ENCODE data around the gene SAMMSON.

SAMMSON gene

DNA sequence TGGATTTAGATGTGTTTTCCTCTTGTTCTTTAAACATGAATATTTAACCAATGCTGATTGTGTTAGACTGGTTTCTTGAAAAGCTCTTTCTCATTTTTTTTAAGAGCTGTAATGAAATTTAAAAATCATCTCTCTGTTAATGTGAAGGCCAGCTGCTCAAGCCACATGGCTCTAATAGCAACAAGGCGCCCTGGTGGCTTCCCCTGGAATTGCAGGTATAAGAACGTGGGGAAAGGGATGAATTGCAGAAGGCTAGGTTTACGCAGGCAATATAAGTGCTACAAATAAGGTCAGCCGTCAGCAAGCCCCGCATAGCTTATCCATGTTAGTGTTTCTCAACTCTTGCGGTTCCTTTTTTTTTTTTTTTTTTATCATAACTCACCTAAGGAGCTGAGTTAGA, 108.5 kb downstream of the SAMMSON start:
- Histone ChIP-seq H3K9me3 (ENCODE audit: control insufficient read depth in 1 of 2, low read length in 2 of 2) (no peaks in the 10 kb centered on the region), H3K27me3 (ENCODE audit: control insufficient read depth in 1 of 2, insufficient read depth in 2 of 2, low read length in 2 of 2) (no peaks in the 10 kb centered on the region), H3K9ac (ENCODE audit: low read depth in 1 of 2, low read length in 2 of 2) (no peak overlapping the region), H3K27ac (ENCODE audit: low read depth, low read length) (no peak overlapping the region), H3K36me3 (ENCODE audit: control insufficient read depth in 1 of 2, insufficient read depth in 2 of 2, low read length in 2 of 2) (no peaks in the 10 kb centered on the region), H3K4me3 (ENCODE audit: low read depth in 1 of 2, low read length in 2 of 2) (no peak overlapping the region), H3K4me1 (ENCODE audit: control insufficient read depth in 1 of 2, insufficient read depth in 2 of 2, low read length in 2 of 2) (no peaks in the 10 kb centered on the region)

- no peak overlapping the region for H3K27ac ChIP-seq (ENCODE audit: low read depth, low read length)
- H3K36me3 ChIP-seq (ENCODE audit: control insufficient read depth in 1 of 2, insufficient read depth in 2 of 2, low read length in 2 of 2): no peaks in the 10 kb centered on the region
- H3K27me3 ChIP-seq (ENCODE audit: control insufficient read depth in 1 of 2, insufficient read depth in 2 of 2, low read length in 2 of 2): no peaks in the 10 kb centered on the region
- H3K4me1 ChIP-seq (ENCODE audit: control insufficient read depth in 1 of 2, insufficient read depth in 2 of 2, low read length in 2 of 2): no peaks in the 10 kb centered on the region
- no peaks in the 10 kb centered on the region for H3K9me3 ChIP-seq (ENCODE audit: control insufficient read depth in 1 of 2, low read length in 2 of 2)
- H3K4me3 ChIP-seq (ENCODE audit: low read depth in 1 of 2, low read length in 2 of 2): no peak overlapping the region
- H3K9ac ChIP-seq (ENCODE audit: low read depth in 1 of 2, low read length in 2 of 2): no peak overlapping the region
These were observed 109.0 kb downstream of the SAMMSON start for GRCh38 chr3:70108546-70108945.

DNA sequence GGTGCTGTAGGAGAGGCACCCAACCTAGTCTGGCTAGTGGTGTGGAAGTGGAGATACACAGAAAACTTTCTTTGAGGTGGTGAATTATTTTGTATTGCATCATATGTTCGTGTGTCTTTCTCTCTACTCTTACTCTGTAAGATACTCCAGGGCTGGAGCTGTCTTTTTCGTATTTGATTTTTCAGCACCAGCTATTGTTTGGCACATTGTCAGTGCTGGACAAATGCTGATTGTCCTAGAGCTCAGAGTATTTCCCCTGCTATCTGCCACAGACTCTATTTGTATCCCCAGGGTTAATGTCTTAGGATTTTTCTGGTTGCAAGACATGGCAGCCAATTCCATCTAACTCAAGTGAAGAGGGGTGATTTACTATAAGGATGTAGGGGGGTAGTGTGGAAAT, 110.5 kb downstream of the SAMMSON start:
- no peaks in the 10 kb centered on the region for H3K27me3 ChIP-seq (ENCODE audit: control insufficient read depth in 1 of 2, insufficient read depth in 2 of 2, low read length in 2 of 2)
- H3K4me1 ChIP-seq (ENCODE audit: control insufficient read depth in 1 of 2, insufficient read depth in 2 of 2, low read length in 2 of 2): no peaks in the 10 kb centered on the region
- no peaks in the 10 kb centered on the region for H3K36me3 ChIP-seq (ENCODE audit: control insufficient read depth in 1 of 2, insufficient read depth in 2 of 2, low read length in 2 of 2)
- H3K9me3 ChIP-seq (ENCODE audit: control insufficient read depth in 1 of 2, low read length in 2 of 2): no peaks in the 10 kb centered on the region
- H3K4me3 ChIP-seq (ENCODE audit: low read depth in 1 of 2, low read length in 2 of 2): no peak overlapping the region
- H3K9ac ChIP-seq (ENCODE audit: low read depth in 1 of 2, low read length in 2 of 2): no peak overlapping the region
- H3K27ac ChIP-seq (ENCODE audit: low read depth, low read length): no peak overlapping the region

DNA sequence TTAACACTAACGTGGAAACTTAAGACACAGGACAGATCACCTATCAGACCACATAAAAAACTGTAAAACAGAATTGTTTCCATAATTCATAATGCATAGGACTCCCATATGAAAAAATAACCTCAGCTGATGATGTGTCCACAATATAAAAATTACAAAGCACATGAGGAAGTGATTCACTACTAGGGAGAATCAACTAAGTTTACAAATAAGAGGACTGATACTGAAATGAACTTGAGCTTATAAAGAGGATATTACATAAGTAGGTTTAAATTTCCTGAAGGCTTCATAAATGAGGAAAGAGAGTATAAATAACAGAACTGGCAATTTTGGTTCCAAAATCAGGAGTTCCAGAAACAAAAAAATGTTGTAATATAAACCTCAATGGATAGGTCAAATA, 111.9 kb downstream of the SAMMSON start:
- H3K36me3 ChIP-seq (ENCODE audit: control insufficient read depth in 1 of 2, insufficient read depth in 2 of 2, low read length in 2 of 2): no peaks in the 10 kb centered on the region

DNA sequence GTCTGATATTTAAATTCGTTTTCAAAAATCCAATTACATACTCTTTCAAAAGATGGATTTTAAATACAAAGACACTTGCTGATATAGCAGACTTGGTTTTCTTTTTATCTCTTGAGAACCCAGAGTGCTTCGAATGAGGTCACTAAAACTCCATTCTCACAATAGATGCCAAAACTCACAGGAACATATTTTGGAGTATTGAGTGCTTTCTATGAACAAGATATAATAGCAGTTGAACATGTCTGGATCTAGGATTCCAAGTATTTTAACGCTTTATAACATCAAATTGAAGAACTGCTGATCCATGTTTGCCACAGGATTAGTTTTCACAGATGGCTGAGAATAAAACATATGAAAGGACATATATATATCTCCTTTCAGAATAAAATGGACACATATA, 113.2 kb downstream of the SAMMSON start:
- Histone ChIP-seq H3K27ac (ENCODE audit: low read depth, low read length) (no peak overlapping the region), H3K27me3 (ENCODE audit: control insufficient read depth in 1 of 2, insufficient read depth in 2 of 2, low read length in 2 of 2) (no peaks in the 10 kb centered on the region), H3K9ac (ENCODE audit: low read depth in 1 of 2, low read length in 2 of 2) (no peak overlapping the region), H3K36me3 (ENCODE audit: control insufficient read depth in 1 of 2, insufficient read depth in 2 of 2, low read length in 2 of 2) (no peaks in the 10 kb centered on the region), H3K9me3 (ENCODE audit: control insufficient read depth in 1 of 2, low read length in 2 of 2) (no peaks in the 10 kb centered on the region), H3K4me3 (ENCODE audit: low read depth in 1 of 2, low read length in 2 of 2) (no peak overlapping the region), H3K4me1 (ENCODE audit: control insufficient read depth in 1 of 2, insufficient read depth in 2 of 2, low read length in 2 of 2) (no peaks in the 10 kb centered on the region)

More for the DNA sequence above, 111.9 kb downstream of the SAMMSON start:
- Histone ChIP-seq H3K27ac (ENCODE audit: low read depth, low read length) (no peak overlapping the region), H3K27me3 (ENCODE audit: control insufficient read depth in 1 of 2, insufficient read depth in 2 of 2, low read length in 2 of 2) (no peaks in the 10 kb centered on the region), H3K4me1 (ENCODE audit: control insufficient read depth in 1 of 2, insufficient read depth in 2 of 2, low read length in 2 of 2) (no peaks in the 10 kb centered on the region), H3K4me3 (ENCODE audit: low read depth in 1 of 2, low read length in 2 of 2) (no peak overlapping the region), H3K9me3 (ENCODE audit: control insufficient read depth in 1 of 2, low read length in 2 of 2) (no peaks in the 10 kb centered on the region), H3K9ac (ENCODE audit: low read depth in 1 of 2, low read length in 2 of 2) (no peak overlapping the region)

DNA sequence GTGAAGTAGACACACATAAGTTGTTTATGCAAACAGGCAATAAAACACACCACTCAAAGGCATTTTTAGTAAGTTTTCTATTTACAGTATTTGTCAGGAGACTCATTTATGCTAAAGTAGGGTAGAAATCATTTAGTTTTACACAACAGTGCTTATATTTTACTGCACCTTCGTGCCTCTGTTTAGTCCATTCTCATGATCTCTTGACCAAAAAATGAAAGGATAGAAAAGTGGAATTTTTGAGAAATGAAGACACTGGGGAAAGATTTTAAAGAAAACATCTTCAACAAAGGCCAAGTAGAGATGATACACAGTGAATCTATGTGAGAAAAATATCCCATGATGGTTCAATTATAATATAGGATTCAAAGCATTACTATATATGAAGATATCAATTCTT, 114.9 kb downstream of the SAMMSON start:
- Histone ChIP-seq H3K9me3 (ENCODE audit: control insufficient read depth in 1 of 2, low read length in 2 of 2) (no peaks in the 10 kb centered on the region), H3K27me3 (ENCODE audit: control insufficient read depth in 1 of 2, insufficient read depth in 2 of 2, low read length in 2 of 2) (no peaks in the 10 kb centered on the region), H3K27ac (ENCODE audit: low read depth, low read length) (no peak overlapping the region), H3K4me1 (ENCODE audit: control insufficient read depth in 1 of 2, insufficient read depth in 2 of 2, low read length in 2 of 2) (no peaks in the 10 kb centered on the region), H3K36me3 (ENCODE audit: control insufficient read depth in 1 of 2, insufficient read depth in 2 of 2, low read length in 2 of 2) (no peaks in the 10 kb centered on the region), H3K9ac (ENCODE audit: low read depth in 1 of 2, low read length in 2 of 2) (no peak overlapping the region), H3K4me3 (ENCODE audit: low read depth in 1 of 2, low read length in 2 of 2) (no peak overlapping the region)

DNA sequence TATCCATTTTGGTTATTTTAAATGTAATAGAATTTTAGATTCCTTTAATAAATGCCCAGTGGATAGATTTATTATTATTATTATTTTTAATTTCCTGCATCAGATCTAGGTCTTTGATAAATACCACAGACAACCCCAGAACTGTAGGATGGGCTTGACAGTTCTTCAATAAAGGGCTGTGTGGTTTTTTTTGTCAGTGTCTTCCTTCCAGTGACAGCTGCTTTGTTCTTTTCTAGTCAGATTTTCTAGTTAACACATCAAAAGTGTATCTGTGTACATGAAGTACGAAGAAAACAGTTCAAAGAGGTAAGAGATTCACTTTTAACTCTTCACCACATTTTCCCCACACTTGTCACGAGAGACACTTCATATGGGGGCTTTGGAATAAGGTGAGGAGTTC, 120.3 kb downstream of the SAMMSON start:
- no peaks in the 10 kb centered on the region for H3K9me3 ChIP-seq (ENCODE audit: control insufficient read depth in 1 of 2, low read length in 2 of 2)
- no peaks in the 10 kb centered on the region for H3K4me1 ChIP-seq (ENCODE audit: control insufficient read depth in 1 of 2, insufficient read depth in 2 of 2, low read length in 2 of 2)
- H3K27me3 ChIP-seq (ENCODE audit: control insufficient read depth in 1 of 2, insufficient read depth in 2 of 2, low read length in 2 of 2): no peaks in the 10 kb centered on the region
- H3K4me3 ChIP-seq (ENCODE audit: low read depth in 1 of 2, low read length in 2 of 2): no peak overlapping the region
- H3K27ac ChIP-seq (ENCODE audit: low read depth, low read length): no peak overlapping the region
- H3K9ac ChIP-seq (ENCODE audit: low read depth in 1 of 2, low read length in 2 of 2): no peak overlapping the region
- H3K36me3 ChIP-seq (ENCODE audit: control insufficient read depth in 1 of 2, insufficient read depth in 2 of 2, low read length in 2 of 2): no peaks in the 10 kb centered on the region
